DOHH2 (cell line): Measurements from ENCODE around the gene ZBTB9.

ENCODE experiments used
- H3F3A ChIP-seq: fragments of 200-600 bp; sonication (generic), shearing (Covaris generic); 2 replicates; pipeline ENCODE4 v1.6.0; 2016; ENCODE audit warnings: antibody characterized with exemption, mild to moderate bottlenecking; ENCODE audit not compliant: control insufficient read depth, insufficient read depth
- H3K27ac ChIP-seq: fragments of 200-600 bp; sonication (generic); 2 replicates; pipeline ENCODE4 v1.5.1; 2014; ENCODE audit warnings: low read depth, mild to moderate bottlenecking, low read length, moderate library complexity
- H3K27me3 ChIP-seq: fragments of 200-600 bp; sonication (generic); 2 replicates; pipeline ENCODE4 v1.6.1; 2014; ENCODE audit warnings: mild to moderate bottlenecking, low read length, mixed read lengths; ENCODE audit not compliant: control insufficient read depth
- H3K36me3 ChIP-seq: fragments of 200-600 bp; sonication (generic); 2 replicates; pipeline ENCODE4 v1.6.1; 2014; ENCODE audit warnings: mild to moderate bottlenecking, low read length, moderate library complexity, mixed read lengths; ENCODE audit not compliant: control insufficient read depth
- H3K4me1 ChIP-seq: fragments of 200-600 bp; sonication (generic); 2 replicates; pipeline ENCODE4 v1.6.1; 2014; ENCODE audit warnings: mild to moderate bottlenecking, low read length, mixed read lengths; ENCODE audit not compliant: control insufficient read depth
- H3K4me2 ChIP-seq: fragments of 200-600 bp; sonication (generic); 2 replicates; pipeline ENCODE4 v1.6.0; 2014; ENCODE audit warnings: mild to moderate bottlenecking, low read length, moderate library complexity
- H3K4me3 ChIP-seq: fragments of 200-600 bp; sonication (generic); 2 replicates; pipeline ENCODE4 v1.5.1; 2014; ENCODE audit warnings: mild to moderate bottlenecking, low read length, mixed read lengths
- H3K79me2 ChIP-seq: fragments of 200-600 bp; sonication (generic); 2 replicates; pipeline ENCODE4 v1.6.1; 2014; ENCODE audit warnings: mild to moderate bottlenecking, low read length, mixed read lengths; ENCODE audit not compliant: control insufficient read depth
- H3K9me2 ChIP-seq: fragments of 200-600 bp; sonication (generic); replicated peaks from 2 replicates; pipeline ENCODE4 v1.6.1; 2014; ENCODE audit warnings: mild to moderate bottlenecking, low read length, mixed read lengths; ENCODE audit not compliant: control insufficient read depth
- H3K9me3 ChIP-seq: fragments of 200-600 bp; sonication (generic); 2 replicates; pipeline ENCODE4 v1.6.1; 2014; ENCODE audit warnings: antibody characterized with exemption, low read length, mixed read lengths; ENCODE audit not compliant: control insufficient read depth, insufficient read depth
- H4K20me1 ChIP-seq: fragments of 200-600 bp; sonication (generic); 2 replicates; pipeline ENCODE4 v1.6.0; 2014; ENCODE audit warnings: low read depth, mild to moderate bottlenecking, antibody characterized with exemption, low read length, moderate library complexity; ENCODE audit not compliant: control insufficient read depth, insufficient read depth
- EZH2phosphoT487 ChIP-seq: fragments of 200-600 bp; sonication (generic); IDR thresholded peaks from 2 replicates; pipeline ENCODE4 v1.6.1; 2017; ENCODE audit warnings: borderline replicate concordance, mild to moderate bottlenecking, antibody characterized with exemption, low read length, moderate library complexity, mixed read lengths
- TF ChIP-seq, protein P1 (sequence below): fragments of 200-600 bp; sonication (generic); IDR thresholded peaks from one replicate; pipeline ENCODE4 v1.5.1; 2014; ENCODE audit warnings: antibody characterized with exemption, mild to moderate bottlenecking, low read depth, low read length; ENCODE audit not compliant: poor library complexity, severe bottlenecking

ZBTB9 gene

DNA sequence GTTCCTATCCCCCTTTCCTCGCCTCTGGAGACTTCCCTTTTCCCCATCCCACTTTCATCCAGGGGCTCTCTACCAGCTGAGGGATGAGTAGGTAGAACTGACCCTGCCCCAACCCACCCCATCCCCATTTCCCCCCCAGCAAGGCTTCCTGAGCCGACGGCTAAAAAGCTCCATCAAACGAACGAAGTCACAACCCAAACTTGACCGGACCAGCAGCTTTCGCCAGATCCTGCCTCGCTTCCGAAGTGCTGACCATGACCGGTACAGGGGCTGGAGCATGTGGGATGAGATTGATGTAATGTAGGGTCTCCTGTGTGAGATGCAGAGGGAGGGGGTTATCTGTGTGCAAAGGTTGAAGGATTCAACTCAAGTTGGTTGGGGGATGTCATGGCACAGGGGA lies 21.8 kb upstream of the ZBTB9 start:
- peak overlapping the region; percentile 72 for H3K27ac ChIP-seq

DNA sequence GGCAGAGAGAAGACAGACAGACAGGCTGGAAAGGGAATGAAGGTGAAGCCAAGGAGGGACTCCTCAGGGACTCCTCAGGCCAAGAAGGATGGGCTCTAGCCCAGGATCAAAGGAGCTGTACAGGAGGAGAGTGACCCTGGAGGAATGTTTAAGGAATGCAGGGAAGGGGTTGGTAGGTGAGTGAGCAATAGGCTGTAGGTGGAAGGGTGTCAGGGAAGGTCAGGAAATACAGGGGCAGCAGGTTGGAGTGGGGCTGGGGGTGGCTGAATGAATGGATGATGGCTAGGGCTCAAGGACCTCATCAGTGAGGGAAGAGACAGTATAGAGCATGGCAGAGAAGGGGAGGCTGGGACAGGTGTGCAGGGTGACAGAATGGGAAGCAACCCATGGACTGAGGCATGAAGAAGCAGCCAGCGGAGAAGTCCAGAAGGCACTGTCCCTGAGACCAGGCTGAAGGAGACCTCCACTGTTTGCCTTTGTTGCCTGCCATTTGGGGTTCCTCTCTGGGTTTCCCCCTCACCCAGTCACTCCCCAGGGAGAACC lies 21.3 kb upstream of the ZBTB9 start:
- Histone ChIP-seq H3K9me3 (no peaks in the 10 kb centered on the region), H3F3A (peaks cover 25% of the 10 kb centered on the region), H4K20me1 (no peaks in the 10 kb centered on the region), H3K4me1 (peaks cover 50% of the 10 kb centered on the region), H3K9me2 (no peaks in the 10 kb centered on the region), H3K4me3 (peak overlapping the region; percentile 81; the same call in 1 of the 2 replicates), H3K36me3 (peaks cover 27% of the 10 kb centered on the region), H3K27ac (no peak overlapping the region), H3K27me3 (no peaks in the 10 kb centered on the region), H3K4me2 (peak overlapping the region; percentile 97), H3K79me2 (peaks cover 43% of the 10 kb centered on the region)
- no peak for TF ChIP-seq EZH2phosphoT487
- TF ChIP-seq, protein P1, sequence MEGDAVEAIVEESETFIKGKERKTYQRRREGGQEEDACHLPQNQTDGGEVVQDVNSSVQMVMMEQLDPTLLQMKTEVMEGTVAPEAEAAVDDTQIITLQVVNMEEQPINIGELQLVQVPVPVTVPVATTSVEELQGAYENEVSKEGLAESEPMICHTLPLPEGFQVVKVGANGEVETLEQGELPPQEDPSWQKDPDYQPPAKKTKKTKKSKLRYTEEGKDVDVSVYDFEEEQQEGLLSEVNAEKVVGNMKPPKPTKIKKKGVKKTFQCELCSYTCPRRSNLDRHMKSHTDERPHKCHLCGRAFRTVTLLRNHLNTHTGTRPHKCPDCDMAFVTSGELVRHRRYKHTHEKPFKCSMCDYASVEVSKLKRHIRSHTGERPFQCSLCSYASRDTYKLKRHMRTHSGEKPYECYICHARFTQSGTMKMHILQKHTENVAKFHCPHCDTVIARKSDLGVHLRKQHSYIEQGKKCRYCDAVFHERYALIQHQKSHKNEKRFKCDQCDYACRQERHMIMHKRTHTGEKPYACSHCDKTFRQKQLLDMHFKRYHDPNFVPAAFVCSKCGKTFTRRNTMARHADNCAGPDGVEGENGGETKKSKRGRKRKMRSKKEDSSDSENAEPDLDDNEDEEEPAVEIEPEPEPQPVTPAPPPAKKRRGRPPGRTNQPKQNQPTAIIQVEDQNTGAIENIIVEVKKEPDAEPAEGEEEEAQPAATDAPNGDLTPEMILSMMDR: no peak

More for the DNA sequence above, 21.8 kb upstream of the ZBTB9 start:
- Histone ChIP-seq H3K4me1 (peaks cover 50% of the 10 kb centered on the region), H3K9me3 (no peaks in the 10 kb centered on the region), H3K79me2 (peaks cover 44% of the 10 kb centered on the region), H3F3A (peaks cover 25% of the 10 kb centered on the region), H3K4me3 (peak overlapping the region; percentile 81), H3K27me3 (no peaks in the 10 kb centered on the region), H3K36me3 (peaks cover 26% of the 10 kb centered on the region), H4K20me1 (no peaks in the 10 kb centered on the region), H3K4me2 (peak overlapping the region; percentile 97), H3K9me2 (no peaks in the 10 kb centered on the region)
- no peak for TF ChIP-seq EZH2phosphoT487
- TF ChIP-seq, protein P1: no peak

DNA sequence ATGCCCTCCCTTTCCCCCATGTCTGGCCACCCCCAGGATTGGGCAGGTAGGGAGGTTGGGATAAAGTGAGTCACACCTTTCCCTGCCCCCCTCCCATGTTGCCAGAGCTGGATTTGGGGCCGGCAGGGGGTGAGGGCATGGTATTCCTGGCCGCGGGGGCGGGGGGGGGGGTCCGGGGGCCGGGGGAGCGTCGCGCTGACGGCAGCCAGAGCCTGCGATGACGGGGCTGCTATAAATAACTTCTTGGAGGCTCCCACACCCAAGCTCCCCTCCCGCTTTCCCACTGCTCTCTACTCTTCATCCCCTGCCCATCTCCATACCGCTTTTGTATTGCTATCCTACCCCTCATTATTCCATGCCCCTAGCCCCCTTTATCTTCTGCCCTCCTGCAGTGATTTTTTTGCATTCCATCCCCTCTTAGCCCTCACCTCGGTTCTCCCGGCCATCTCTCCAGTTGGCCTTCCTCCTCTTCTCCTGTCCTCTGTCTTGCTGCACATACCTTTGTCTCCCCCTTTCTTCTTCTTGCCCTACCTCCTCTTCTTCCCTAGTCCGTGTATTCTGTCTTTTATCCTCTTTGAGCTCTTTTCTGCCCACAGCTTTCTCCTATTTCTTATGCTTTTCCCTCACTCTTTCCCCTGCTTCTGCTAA lies 20.7 kb upstream of the ZBTB9 start:
- no peak overlapping the region for H3K4me3 ChIP-seq
- H3K79me2 ChIP-seq: peaks cover 37% of the 10 kb centered on the region
- no peaks in the 10 kb centered on the region for H3K27me3 ChIP-seq
- TF ChIP-seq, protein P1: no peak
- no peak for TF ChIP-seq EZH2phosphoT487
- peaks cover 33% of the 10 kb centered on the region for H3K36me3 ChIP-seq
- H4K20me1 ChIP-seq: no peaks in the 10 kb centered on the region
- no peak overlapping the region for H3K27ac ChIP-seq
- peaks cover 21% of the 10 kb centered on the region for H3F3A ChIP-seq
- no peaks in the 10 kb centered on the region for H3K9me2 ChIP-seq
- H3K4me1 ChIP-seq: peaks cover 45% of the 10 kb centered on the region
- no peaks in the 10 kb centered on the region for H3K9me3 ChIP-seq
- H3K4me2 ChIP-seq: no peak overlapping the region
